T-helper 2 cell treated with Interferon-gamma antibody and Interleukin-4, amounts not matched to agents 100 ng/mL and 5 ng/mL, for 36 hours (primary cell): ENCODE measurements around the gene GYPC. TPM values are rescaled to one million over a fixed set of nuclear protein-coding genes. Genes with fewer than 3 reads are reported as not detected.

Experiments
- intact Hi-C: fragments of 100-400 bp; cut with micrococcal nuclease; formaldehyde crosslinking; loops from one replicate; pipeline ENCODE4 v1.15.1; 2023
- total RNA-seq: library from RNA; stranded (reverse); gene quantifications from 2 replicates; pipeline ENCODE4 v1.2.3, GENCODE V29; 2022

The GYPC gene
- total RNA-seq, 1 donor from 2014 or later, result 149 TPM

- intact Hi-C loops, result no loop called here
Observed at GRCh38 chr2:126722081-126722480, 66.1 kb downstream of the GYPC start.

GRCh38 chr2:126722546-126722945 is 66.6 kb downstream of the GYPC start:
- intact Hi-C loops, result no loop called here

- intact Hi-C loops, result no loop called here
Observed at GRCh38 chr2:126723281-126723815, 67.4 kb downstream of the GYPC start.

- intact Hi-C loops, result no loop called here
Observed at GRCh38 chr2:126725580-126725979, 69.6 kb downstream of the GYPC start.

GRCh38 chr2:126729896-126730295 is 73.9 kb downstream of the GYPC start:
- intact Hi-C loops, result no loop called here

- intact Hi-C loops, result no loop called here
Observed at GRCh38 chr2:126730655-126731054, 74.7 kb downstream of the GYPC start.

- intact Hi-C loops, result no loop called here
Observed at GRCh38 chr2:126731353-126731752, 75.4 kb downstream of the GYPC start.

- intact Hi-C loops, result no loop called here
Observed at GRCh38 chr2:126732682-126733245, 76.8 kb downstream of the GYPC start.

GRCh38 chr2:126733795-126734194 is 77.8 kb downstream of the GYPC start:
- intact Hi-C loops, result no loop called here

- intact Hi-C loops, result no loop called here
Observed at GRCh38 chr2:126736133-126736874, 80.3 kb downstream of the GYPC start.

- intact Hi-C loops, result no loop called here
Observed at GRCh38 chr2:126739141-126739540, 83.2 kb downstream of the GYPC start.

GRCh38 chr2:126744640-126745039 is 88.7 kb downstream of the GYPC start:
- intact Hi-C loops, result no loop called here

Other genes with a start within 250 kb of the GYPC start
- gene TEX51, start 242.7 kb downstream of the GYPC start, total RNA-seq, result not detected in 2 replicates